ENCODE data around the gene TNNI3. TPM values are rescaled to one million over a fixed set of nuclear protein-coding genes. Genes with fewer than 3 reads are reported as not detected.

The TNNI3 gene
- total RNA-seq, 1 donor from 2014 or later: 6.0 TPM

DNA sequence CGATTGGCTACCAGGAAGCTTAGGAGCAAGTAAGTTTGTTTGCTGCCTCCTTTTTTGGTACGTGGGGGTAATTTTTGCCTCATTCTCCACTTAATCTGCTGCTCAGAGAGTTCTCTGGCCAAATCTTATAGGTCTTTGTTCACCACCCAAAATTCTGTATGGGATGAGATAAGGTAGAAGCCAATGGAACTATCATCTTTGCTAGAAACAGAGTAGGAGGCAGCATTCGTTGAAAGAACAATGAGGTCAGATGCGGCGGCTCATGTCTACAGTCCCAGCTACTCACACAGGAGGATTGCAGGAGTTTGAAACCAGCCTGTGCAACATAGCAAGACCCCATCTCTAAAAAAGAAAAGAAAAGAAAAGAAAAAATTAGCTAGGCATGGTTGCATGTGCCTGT is 13.9 kb upstream of the TNNI3 start:
- Mint-ChIP-seq H3K4me3 (ENCODE audit: low read depth) (no peak overlapping the region), H3K9me3 (ENCODE audit: low read depth) (no peaks in the 10 kb centered on the region)
- TF ChIP-seq, protein P1, sequence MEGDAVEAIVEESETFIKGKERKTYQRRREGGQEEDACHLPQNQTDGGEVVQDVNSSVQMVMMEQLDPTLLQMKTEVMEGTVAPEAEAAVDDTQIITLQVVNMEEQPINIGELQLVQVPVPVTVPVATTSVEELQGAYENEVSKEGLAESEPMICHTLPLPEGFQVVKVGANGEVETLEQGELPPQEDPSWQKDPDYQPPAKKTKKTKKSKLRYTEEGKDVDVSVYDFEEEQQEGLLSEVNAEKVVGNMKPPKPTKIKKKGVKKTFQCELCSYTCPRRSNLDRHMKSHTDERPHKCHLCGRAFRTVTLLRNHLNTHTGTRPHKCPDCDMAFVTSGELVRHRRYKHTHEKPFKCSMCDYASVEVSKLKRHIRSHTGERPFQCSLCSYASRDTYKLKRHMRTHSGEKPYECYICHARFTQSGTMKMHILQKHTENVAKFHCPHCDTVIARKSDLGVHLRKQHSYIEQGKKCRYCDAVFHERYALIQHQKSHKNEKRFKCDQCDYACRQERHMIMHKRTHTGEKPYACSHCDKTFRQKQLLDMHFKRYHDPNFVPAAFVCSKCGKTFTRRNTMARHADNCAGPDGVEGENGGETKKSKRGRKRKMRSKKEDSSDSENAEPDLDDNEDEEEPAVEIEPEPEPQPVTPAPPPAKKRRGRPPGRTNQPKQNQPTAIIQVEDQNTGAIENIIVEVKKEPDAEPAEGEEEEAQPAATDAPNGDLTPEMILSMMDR (IDR thresholded peaks at IDR 0.05; ENCODE audit: unreplicated experiment): no peak

GRCh38 chr19:55169136-55169535 is 11.6 kb upstream of the TNNI3 start:
- Mint-ChIP-seq H3K9me3 (ENCODE audit: low read depth) (no peaks in the 10 kb centered on the region), H3K4me1 (ENCODE audit: low read depth) (peaks cover 6% of the 10 kb centered on the region), H3K4me3 (ENCODE audit: low read depth) (no peak overlapping the region), H3K27ac (no peak overlapping the region), H3K36me3 (ENCODE audit: insufficient read depth) (no peaks in the 10 kb centered on the region), H3K27me3 (peaks cover 50% of the 10 kb centered on the region)
- TF ChIP-seq, protein P1 (IDR thresholded peaks at IDR 0.05; ENCODE audit: unreplicated experiment): no peak
- no peak for DNase-seq (ENCODE audit: low spot score, unreplicated experiment)

More for the DNA sequence above, 13.9 kb upstream of the TNNI3 start:
- DNase-seq (ENCODE audit: low spot score, unreplicated experiment): no peak
- Mint-ChIP-seq H3K4me1 (ENCODE audit: low read depth) (peaks cover 5% of the 10 kb centered on the region), H3K36me3 (ENCODE audit: insufficient read depth) (no peaks in the 10 kb centered on the region), H3K27ac (no peak overlapping the region), H3K27me3 (peaks cover 71% of the 10 kb centered on the region)

DNA sequence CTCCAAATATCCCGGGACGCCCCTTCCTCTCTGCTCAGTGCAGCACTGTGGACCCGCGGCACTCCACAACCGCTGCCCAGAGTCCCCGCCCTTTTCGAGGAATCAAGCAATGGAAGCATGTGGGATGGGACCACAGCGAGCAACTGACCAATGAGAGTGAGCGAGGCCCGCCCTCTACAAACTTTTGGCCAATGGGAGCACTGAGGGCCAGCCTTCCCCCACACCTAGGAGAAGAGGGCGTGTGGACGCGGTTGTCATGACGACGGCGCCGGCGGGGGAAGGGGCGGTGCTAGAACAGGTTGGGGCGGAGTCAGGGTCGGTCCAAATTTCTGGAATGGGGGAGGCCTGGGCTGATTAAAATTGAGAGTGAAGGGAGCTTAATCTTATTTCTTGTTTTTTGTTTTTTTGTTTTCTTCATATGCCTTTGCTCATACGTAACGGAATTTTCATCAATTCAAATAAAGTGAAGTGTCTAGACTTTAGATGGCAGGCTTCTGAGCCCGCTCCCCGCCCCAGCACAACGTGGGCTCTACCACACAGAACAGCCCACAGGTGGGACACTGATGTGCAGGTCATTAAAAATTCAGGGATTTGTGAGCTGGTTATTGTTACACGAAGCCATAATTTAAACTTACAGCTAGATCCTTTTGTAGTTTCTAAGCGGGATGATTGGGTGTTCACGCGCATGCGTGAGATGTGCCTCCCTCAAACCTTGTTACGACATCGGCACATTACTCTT is 9.2 kb upstream of the TNNI3 start, which contains the start of gene DNAAF3:
Gene DNAAF3 (minus strand): TSS at position 84 of the 739 bp plus-strand sequence. CDS start 200 bp downstream, outside the sequence.
- Mint-ChIP-seq H3K27ac (peak within 1 kb of the TSS; percentile 99), H3K4me3 (ENCODE audit: low read depth) (peak within 1 kb of the TSS; percentile 96), H3K27me3 (peaks cover 35% of the 10 kb centered on the region), H3K4me1 (ENCODE audit: low read depth) (peaks cover 3% of the 10 kb centered on the region), H3K36me3 (ENCODE audit: insufficient read depth) (no peaks in the 10 kb centered on the region), H3K9me3 (ENCODE audit: low read depth) (no peaks in the 10 kb centered on the region)
- DNase-seq (ENCODE audit: low spot score, unreplicated experiment): peak; percentile 94
- TF ChIP-seq, protein P1 (IDR thresholded peaks at IDR 0.05; ENCODE audit: unreplicated experiment): no peak

DNA sequence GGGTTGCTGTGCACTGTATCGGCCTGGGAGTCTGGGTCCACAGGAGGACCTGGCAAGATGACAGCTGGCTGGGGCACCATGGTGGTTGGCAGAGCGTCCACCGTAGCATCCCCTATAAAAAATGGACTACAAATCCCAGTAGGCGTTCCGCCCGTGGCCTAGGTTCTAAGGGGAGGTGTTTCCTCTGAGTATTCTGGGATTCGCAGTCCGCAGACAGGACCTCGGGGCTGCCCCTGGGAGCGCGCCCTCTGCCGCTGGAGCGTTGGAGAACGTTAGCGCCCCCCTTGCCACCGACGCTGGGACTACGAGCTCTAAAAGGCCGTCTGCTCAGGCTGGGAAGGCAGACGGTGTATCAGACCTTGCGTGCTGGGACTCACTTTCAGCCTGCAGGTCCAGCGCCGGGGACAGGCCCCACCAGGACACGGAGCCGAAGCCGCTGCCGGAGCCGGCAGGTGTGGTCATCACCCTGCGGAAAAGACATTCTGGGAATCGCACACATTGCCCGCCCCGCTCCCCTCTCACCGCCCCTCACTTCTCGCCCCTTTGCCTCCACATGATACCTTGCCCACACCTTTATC is 8.5 kb upstream of the TNNI3 start:
- H3K4me1 Mint-ChIP-seq (ENCODE audit: low read depth): peaks cover 3% of the 10 kb centered on the region
- TF ChIP-seq, protein P1 (IDR thresholded peaks at IDR 0.05; ENCODE audit: unreplicated experiment): peak; percentile 76
- no peaks in the 10 kb centered on the region for H3K36me3 Mint-ChIP-seq (ENCODE audit: insufficient read depth)
- H3K4me3 Mint-ChIP-seq (ENCODE audit: low read depth): peak overlapping the region; percentile 96
- H3K27ac Mint-ChIP-seq: peak overlapping the region; percentile 99
- no peaks in the 10 kb centered on the region for H3K9me3 Mint-ChIP-seq (ENCODE audit: low read depth)
- peak; percentile 73 for DNase-seq (ENCODE audit: low spot score, unreplicated experiment)
- peaks cover 28% of the 10 kb centered on the region for H3K27me3 Mint-ChIP-seq

GRCh38 chr19:55161571-55162322 is 4.2 kb upstream of the TNNI3 start:
- Mint-ChIP-seq H3K4me3 (ENCODE audit: low read depth) (no peak overlapping the region), H3K27me3 (peaks cover 32% of the 10 kb centered on the region), H3K36me3 (ENCODE audit: insufficient read depth) (no peaks in the 10 kb centered on the region), H3K27ac (no peak overlapping the region), H3K4me1 (ENCODE audit: low read depth) (peaks cover 2% of the 10 kb centered on the region), H3K9me3 (ENCODE audit: low read depth) (no peaks in the 10 kb centered on the region)
- TF ChIP-seq, protein P1 (IDR thresholded peaks at IDR 0.05; ENCODE audit: unreplicated experiment): no peak
- no peak for DNase-seq (ENCODE audit: low spot score, unreplicated experiment)
